Measurements from ENCODE around the gene ADK.

ADK gene

GRCh38 chr10:74671716-74672115 lies 520.7 kb downstream of the ADK start:
- Histone ChIP-seq H3K4me3 (no peak overlapping the region), H3K9me3 (no peaks in the 10 kb centered on the region), H3K36me3 (replicated peaks) (no peaks in the 10 kb centered on the region), H3K27me3 (ENCODE audit: low read depth) (no peaks in the 10 kb centered on the region), H3K4me1 (no peaks in the 10 kb centered on the region; the same call in 1 of the 2 replicates)
- in situ Hi-C loops (cut with MboI; ENCODE audit: low sequenced_read_pairs), result no loop called here
- DNase-seq (ENCODE audit: low spot score in 2 of 2), result no peak

GRCh38 chr10:74672430-74673165 lies 521.6 kb downstream of the ADK start:
- Histone ChIP-seq H3K9me3 (no peaks in the 10 kb centered on the region), H3K4me3 (no peak overlapping the region), H3K4me1 (no peaks in the 10 kb centered on the region; the same call in 1 of the 2 replicates), H3K36me3 (replicated peaks) (no peaks in the 10 kb centered on the region), H3K27me3 (ENCODE audit: low read depth) (no peaks in the 10 kb centered on the region)
- in situ Hi-C loops (cut with MboI; ENCODE audit: low sequenced_read_pairs), result no loop called here
- DNase-seq (ENCODE audit: low spot score in 2 of 2), result no peak

GRCh38 chr10:74674927-74675326 lies 523.9 kb downstream of the ADK start:
- H3K4me1 ChIP-seq, result no peaks in the 10 kb centered on the region
- no peaks in the 10 kb centered on the region for H3K27me3 ChIP-seq (ENCODE audit: low read depth)
- no peak overlapping the region for H3K4me3 ChIP-seq
- no peak for DNase-seq (ENCODE audit: low spot score in 2 of 2)
- no peaks in the 10 kb centered on the region for H3K9me3 ChIP-seq
- in situ Hi-C loops (cut with MboI; ENCODE audit: low sequenced_read_pairs), result no loop called here
- no peaks in the 10 kb centered on the region for H3K36me3 ChIP-seq (replicated peaks)

GRCh38 chr10:74675484-74675883 lies 524.5 kb downstream of the ADK start:
- no peaks in the 10 kb centered on the region for H3K4me1 ChIP-seq
- H3K36me3 ChIP-seq (replicated peaks), result no peaks in the 10 kb centered on the region
- DNase-seq (ENCODE audit: low spot score in 2 of 2), result no peak
- in situ Hi-C loops (cut with MboI; ENCODE audit: low sequenced_read_pairs), result no loop called here
- no peaks in the 10 kb centered on the region for H3K9me3 ChIP-seq
- no peak overlapping the region for H3K4me3 ChIP-seq
- H3K27me3 ChIP-seq (ENCODE audit: low read depth), result no peaks in the 10 kb centered on the region

GRCh38 chr10:74677951-74678350 lies 526.9 kb downstream of the ADK start:
- Histone ChIP-seq H3K9me3 (no peaks in the 10 kb centered on the region), H3K27me3 (ENCODE audit: low read depth) (no peaks in the 10 kb centered on the region), H3K36me3 (replicated peaks) (no peaks in the 10 kb centered on the region), H3K4me3 (no peak overlapping the region), H3K4me1 (no peaks in the 10 kb centered on the region)
- in situ Hi-C loops (cut with MboI; ENCODE audit: low sequenced_read_pairs), result no loop called here
- no peak for DNase-seq (ENCODE audit: low spot score in 2 of 2)

GRCh38 chr10:74681917-74682627 lies 531.1 kb downstream of the ADK start:
- in situ Hi-C loops (cut with MboI; ENCODE audit: low sequenced_read_pairs), result no loop called here
- Histone ChIP-seq H3K27me3 (ENCODE audit: low read depth) (no peaks in the 10 kb centered on the region), H3K36me3 (replicated peaks) (no peaks in the 10 kb centered on the region), H3K9me3 (no peaks in the 10 kb centered on the region), H3K4me3 (no peak overlapping the region), H3K4me1 (no peaks in the 10 kb centered on the region)
- no peak for DNase-seq (ENCODE audit: low spot score in 2 of 2)

GRCh38 chr10:74683067-74683466 lies 532.0 kb downstream of the ADK start:
- in situ Hi-C loops (cut with MboI; ENCODE audit: low sequenced_read_pairs), result no loop called here

GRCh38 chr10:74683621-74684364 lies 532.8 kb downstream of the ADK start:
- in situ Hi-C loops (cut with MboI; ENCODE audit: low sequenced_read_pairs), result no loop called here
- DNase-seq (ENCODE audit: low spot score in 2 of 2), result no peak
- no peaks in the 10 kb centered on the region for H3K4me1 ChIP-seq
- H3K36me3 ChIP-seq (replicated peaks), result no peaks in the 10 kb centered on the region
- no peak overlapping the region for H3K4me3 ChIP-seq
- no peaks in the 10 kb centered on the region for H3K27me3 ChIP-seq (ENCODE audit: low read depth)
- H3K9me3 ChIP-seq, result no peaks in the 10 kb centered on the region

More at GRCh38 chr10:74683067-74683466, 532.0 kb downstream of the ADK start:
- DNase-seq (ENCODE audit: low spot score in 2 of 2), result no peak
- no peaks in the 10 kb centered on the region for H3K4me1 ChIP-seq
- no peaks in the 10 kb centered on the region for H3K27me3 ChIP-seq (ENCODE audit: low read depth)
- H3K4me3 ChIP-seq, result no peak overlapping the region
- H3K36me3 ChIP-seq (replicated peaks), result no peaks in the 10 kb centered on the region
- no peaks in the 10 kb centered on the region for H3K9me3 ChIP-seq

- no peak for DNase-seq (ENCODE audit: low spot score in 2 of 2)
- Histone ChIP-seq H3K9me3 (no peaks in the 10 kb centered on the region), H3K4me1 (no peaks in the 10 kb centered on the region), H3K4me3 (no peak overlapping the region), H3K36me3 (replicated peaks) (no peaks in the 10 kb centered on the region), H3K27me3 (ENCODE audit: low read depth) (no peaks in the 10 kb centered on the region)
- in situ Hi-C loops (cut with MboI; ENCODE audit: low sequenced_read_pairs), result no loop called here
Observed at GRCh38 chr10:74684462-74684861, 533.4 kb downstream of the ADK start.

GRCh38 chr10:74685564-74685963 lies 534.5 kb downstream of the ADK start:
- no peaks in the 10 kb centered on the region for H3K4me1 ChIP-seq
- no peak for DNase-seq (ENCODE audit: low spot score in 2 of 2)
- H3K27me3 ChIP-seq (ENCODE audit: low read depth), result no peaks in the 10 kb centered on the region
- in situ Hi-C loops (cut with MboI; ENCODE audit: low sequenced_read_pairs), result no loop called here
- no peaks in the 10 kb centered on the region for H3K9me3 ChIP-seq
- H3K36me3 ChIP-seq (replicated peaks), result no peaks in the 10 kb centered on the region
- no peak overlapping the region for H3K4me3 ChIP-seq

- Histone ChIP-seq H3K4me3 (no peak overlapping the region), H3K27me3 (ENCODE audit: low read depth) (no peaks in the 10 kb centered on the region), H3K9me3 (no peaks in the 10 kb centered on the region), H3K36me3 (replicated peaks) (no peaks in the 10 kb centered on the region), H3K4me1 (no peaks in the 10 kb centered on the region)
- no peak for DNase-seq (ENCODE audit: low spot score in 2 of 2)
- in situ Hi-C loops (cut with MboI; ENCODE audit: low sequenced_read_pairs), result no loop called here
Observed at GRCh38 chr10:74690393-74690792, 539.4 kb downstream of the ADK start.

- in situ Hi-C loops (cut with MboI; ENCODE audit: low sequenced_read_pairs), result no loop called here
- Histone ChIP-seq H3K4me3 (no peak overlapping the region), H3K36me3 (replicated peaks) (no peaks in the 10 kb centered on the region), H3K9me3 (no peaks in the 10 kb centered on the region), H3K4me1 (no peaks in the 10 kb centered on the region), H3K27me3 (ENCODE audit: low read depth) (no peaks in the 10 kb centered on the region)
- DNase-seq (ENCODE audit: low spot score in 2 of 2), result no peak
Observed at GRCh38 chr10:74691164-74691563, 540.1 kb downstream of the ADK start.

GRCh38 chr10:74704629-74705357 lies 553.8 kb downstream of the ADK start:
- no peaks in the 10 kb centered on the region for H3K4me1 ChIP-seq
- H3K27me3 ChIP-seq (ENCODE audit: low read depth), result no peaks in the 10 kb centered on the region
- no peaks in the 10 kb centered on the region for H3K36me3 ChIP-seq (replicated peaks)
- DNase-seq (ENCODE audit: low spot score in 2 of 2), result no peak
- in situ Hi-C loops (cut with MboI; ENCODE audit: low sequenced_read_pairs), result no loop called here
- H3K9me3 ChIP-seq, result no peaks in the 10 kb centered on the region
- H3K4me3 ChIP-seq, result no peak overlapping the region

Data from HAP-1 (cell line).